Subcutaneous adipose tissue (tissue), 4 donors: Measurements from ENCODE around the gene SP8. TPM values are rescaled to one million over a fixed set of nuclear protein-coding genes. Genes with fewer than 3 reads are reported as not detected.

Experiments used
- total RNA-seq, 4 donors: library from RNA; depleted of rRNA; stranded (reverse); fragments of >200 nt; gene quantifications; one replicate each; pipeline ENCODE4 v1.1.0, GENCODE V29; 2016
- TF ChIP-seq, protein P1 (sequence below): fragments of 450-650 bp; IDR thresholded peaks from one replicate; pipeline ENCODE4 v1.5.1; 2016; ENCODE audit warnings: low read depth, mild to moderate bottlenecking, control low read depth, antibody characterized with exemption, moderate library complexity

The SP8 gene
- total RNA-seq, 4 donors from 2014 or later, result not detected

DNA sequence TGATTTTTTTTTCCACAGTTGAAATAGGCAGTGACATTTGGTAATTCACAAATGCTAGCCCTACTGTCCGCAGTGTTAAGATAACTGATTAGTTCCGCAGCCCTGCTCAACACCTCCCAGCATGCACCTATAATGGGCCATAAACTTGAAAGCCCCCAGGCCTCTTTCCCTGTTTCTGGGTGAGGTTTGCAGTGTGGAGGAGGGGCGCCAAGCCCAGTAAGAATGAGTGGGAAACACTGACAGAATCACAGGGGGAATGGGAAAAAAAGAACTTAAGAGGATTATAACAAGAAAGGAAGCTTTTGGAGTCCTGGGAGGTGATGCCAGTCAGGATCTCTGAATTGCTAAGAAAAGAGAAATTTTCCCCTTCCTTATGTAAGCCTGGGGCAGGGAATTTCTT lies 39.6 kb upstream of the SP8 start:
- TF ChIP-seq, protein P1, sequence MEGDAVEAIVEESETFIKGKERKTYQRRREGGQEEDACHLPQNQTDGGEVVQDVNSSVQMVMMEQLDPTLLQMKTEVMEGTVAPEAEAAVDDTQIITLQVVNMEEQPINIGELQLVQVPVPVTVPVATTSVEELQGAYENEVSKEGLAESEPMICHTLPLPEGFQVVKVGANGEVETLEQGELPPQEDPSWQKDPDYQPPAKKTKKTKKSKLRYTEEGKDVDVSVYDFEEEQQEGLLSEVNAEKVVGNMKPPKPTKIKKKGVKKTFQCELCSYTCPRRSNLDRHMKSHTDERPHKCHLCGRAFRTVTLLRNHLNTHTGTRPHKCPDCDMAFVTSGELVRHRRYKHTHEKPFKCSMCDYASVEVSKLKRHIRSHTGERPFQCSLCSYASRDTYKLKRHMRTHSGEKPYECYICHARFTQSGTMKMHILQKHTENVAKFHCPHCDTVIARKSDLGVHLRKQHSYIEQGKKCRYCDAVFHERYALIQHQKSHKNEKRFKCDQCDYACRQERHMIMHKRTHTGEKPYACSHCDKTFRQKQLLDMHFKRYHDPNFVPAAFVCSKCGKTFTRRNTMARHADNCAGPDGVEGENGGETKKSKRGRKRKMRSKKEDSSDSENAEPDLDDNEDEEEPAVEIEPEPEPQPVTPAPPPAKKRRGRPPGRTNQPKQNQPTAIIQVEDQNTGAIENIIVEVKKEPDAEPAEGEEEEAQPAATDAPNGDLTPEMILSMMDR, result no peak

- TF ChIP-seq, protein P1, result no peak
Observed at GRCh38 chr7:20825555-20825954, 38.9 kb upstream of the SP8 start.

DNA sequence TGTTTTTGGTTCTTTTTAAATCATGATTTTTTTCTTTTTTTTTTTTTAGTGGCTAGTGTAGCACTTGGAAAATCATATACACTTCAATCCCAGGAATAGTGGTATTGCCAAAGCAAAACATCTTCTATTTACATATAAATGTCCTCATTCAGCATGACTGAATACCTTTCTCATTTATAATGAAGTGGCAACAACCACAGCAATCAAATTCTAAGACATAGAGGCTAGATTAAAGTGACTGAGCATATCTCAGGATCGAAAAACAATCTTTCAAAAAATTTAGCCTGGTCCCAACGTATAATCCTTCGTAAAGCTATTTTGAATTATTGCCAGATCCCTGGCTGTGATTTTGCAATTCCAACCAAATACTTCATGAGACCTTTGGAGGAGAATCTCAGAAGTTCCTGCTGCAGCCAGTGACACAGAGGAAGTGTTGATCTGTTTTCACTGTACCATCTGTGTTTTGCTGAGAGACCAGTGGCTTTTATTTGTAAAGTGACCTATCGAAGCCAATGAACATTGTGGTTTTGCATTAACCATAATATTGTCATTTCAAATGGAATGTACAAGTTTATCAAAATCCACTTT lies 29.8 kb upstream of the SP8 start:
- TF ChIP-seq, protein P1, result no peak

DNA sequence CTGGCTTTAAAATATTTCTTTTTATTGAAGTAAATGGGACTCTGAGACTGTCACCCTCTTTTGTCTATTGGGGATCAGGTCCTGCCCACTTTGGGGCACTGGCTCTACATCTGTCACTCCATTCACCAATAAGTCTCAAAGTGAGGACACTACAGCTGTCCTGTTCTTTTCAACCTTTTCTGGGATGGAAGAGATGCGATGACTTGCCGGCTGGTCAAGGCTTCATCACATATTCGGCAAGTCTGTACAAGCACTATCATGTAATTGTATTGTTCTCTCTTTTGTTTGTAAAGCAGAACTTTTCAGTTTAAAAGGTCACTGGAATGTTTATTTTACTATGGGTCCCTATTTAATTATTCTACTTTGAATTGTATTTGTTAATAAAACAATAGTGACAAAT lies 17.7 kb upstream of the SP8 start:
- TF ChIP-seq, protein P1, result no peak

GRCh38 chr7:20799566-20800366 lies 13.1 kb upstream of the SP8 start:
- TF ChIP-seq, protein P1, result no peak

DNA sequence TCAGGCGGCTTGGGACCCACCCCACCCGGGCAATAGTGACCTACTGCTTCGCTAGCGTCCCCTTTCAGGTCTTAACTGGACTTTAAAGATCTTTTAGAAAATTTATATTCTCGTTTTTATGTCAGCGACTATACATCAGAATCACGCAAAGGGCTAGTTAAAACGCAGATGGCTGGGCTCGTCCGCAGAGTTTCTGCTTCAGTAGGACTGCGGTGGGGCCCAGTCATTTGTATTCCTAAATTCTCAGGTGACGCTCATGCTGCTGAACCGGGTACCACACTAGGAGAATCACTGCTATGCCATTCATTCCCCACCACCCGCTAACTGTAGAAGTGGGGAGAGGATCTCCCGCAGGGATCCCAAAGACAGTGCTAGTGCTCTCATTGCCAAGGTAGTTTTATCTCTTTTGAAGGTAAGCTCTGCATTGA lies 12.0 kb upstream of the SP8 start:
- TF ChIP-seq, protein P1, result no peak

DNA sequence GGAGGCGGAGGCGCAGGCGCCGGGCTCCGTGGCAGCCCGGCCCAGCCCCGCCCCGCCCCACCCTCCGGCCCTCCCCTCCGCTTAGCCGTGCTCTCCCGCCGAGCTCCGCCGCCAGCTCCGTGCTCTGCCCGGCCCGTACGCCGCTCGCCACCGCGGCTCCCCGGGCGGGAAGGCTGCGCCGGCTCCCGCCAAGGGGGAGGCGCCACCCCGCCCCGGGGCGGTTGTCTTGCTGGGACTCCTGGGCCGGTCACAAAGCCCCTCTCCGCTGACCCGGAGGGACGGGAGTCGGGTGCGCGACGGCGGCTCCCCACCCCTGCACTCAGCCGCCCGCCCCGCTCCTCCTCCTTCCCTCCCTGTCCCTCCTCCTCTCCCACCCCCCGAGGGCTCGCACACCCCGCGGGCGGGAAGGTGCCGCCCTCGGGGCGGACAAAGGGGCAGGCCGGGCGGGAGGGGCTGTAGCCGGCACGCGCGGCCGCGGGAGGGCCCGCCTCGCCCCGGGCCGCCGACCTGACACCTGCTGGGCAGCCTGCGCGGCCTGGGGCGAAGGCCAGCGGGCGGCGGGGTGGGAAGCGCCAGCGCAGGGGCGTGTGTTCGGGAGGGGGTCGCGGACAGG lies 11.5 kb upstream of the SP8 start:
- TF ChIP-seq, protein P1, result no peak
